ENCODE results near the gene AKR1D1.

AKR1D1 gene, protein sequence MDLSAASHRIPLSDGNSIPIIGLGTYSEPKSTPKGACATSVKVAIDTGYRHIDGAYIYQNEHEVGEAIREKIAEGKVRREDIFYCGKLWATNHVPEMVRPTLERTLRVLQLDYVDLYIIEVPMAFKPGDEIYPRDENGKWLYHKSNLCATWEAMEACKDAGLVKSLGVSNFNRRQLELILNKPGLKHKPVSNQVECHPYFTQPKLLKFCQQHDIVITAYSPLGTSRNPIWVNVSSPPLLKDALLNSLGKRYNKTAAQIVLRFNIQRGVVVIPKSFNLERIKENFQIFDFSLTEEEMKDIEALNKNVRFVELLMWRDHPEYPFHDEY

DNA sequence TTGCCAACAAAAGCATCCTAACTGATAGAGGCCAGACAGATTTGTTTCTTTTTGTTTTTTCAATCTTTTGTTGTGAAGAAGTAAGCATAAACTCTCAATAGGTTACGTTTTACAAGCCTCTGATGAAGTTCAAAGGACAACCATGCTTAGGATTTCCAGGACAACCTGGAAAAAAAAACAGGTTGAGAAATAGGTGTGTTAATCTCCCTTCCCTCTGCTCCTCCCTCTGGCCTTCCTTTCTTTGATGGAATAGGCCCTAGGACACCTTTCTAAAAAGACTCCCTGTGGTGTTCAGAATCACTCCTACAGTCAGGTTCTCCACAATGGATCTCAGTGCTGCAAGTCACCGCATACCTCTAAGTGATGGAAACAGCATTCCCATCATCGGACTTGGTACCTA lies at the start of gene AKR1D1:
AKR1D1 (plus strand) TSS at position 264 of the 400 bp plus-strand sequence; CDS start at position 324, 60 bp downstream.
- no peak within 1 kb of the TSS for H3K4me3 ChIP-seq (ENCODE audit: low read depth, low read length)
- DNase-seq (ENCODE audit: low read depth) = no peak
- TF ChIP-seq, protein P1, sequence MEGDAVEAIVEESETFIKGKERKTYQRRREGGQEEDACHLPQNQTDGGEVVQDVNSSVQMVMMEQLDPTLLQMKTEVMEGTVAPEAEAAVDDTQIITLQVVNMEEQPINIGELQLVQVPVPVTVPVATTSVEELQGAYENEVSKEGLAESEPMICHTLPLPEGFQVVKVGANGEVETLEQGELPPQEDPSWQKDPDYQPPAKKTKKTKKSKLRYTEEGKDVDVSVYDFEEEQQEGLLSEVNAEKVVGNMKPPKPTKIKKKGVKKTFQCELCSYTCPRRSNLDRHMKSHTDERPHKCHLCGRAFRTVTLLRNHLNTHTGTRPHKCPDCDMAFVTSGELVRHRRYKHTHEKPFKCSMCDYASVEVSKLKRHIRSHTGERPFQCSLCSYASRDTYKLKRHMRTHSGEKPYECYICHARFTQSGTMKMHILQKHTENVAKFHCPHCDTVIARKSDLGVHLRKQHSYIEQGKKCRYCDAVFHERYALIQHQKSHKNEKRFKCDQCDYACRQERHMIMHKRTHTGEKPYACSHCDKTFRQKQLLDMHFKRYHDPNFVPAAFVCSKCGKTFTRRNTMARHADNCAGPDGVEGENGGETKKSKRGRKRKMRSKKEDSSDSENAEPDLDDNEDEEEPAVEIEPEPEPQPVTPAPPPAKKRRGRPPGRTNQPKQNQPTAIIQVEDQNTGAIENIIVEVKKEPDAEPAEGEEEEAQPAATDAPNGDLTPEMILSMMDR (IDR thresholded peaks at IDR 0.05; ENCODE audit: low read depth, low read length, missing control alignments) = no peak

DNA sequence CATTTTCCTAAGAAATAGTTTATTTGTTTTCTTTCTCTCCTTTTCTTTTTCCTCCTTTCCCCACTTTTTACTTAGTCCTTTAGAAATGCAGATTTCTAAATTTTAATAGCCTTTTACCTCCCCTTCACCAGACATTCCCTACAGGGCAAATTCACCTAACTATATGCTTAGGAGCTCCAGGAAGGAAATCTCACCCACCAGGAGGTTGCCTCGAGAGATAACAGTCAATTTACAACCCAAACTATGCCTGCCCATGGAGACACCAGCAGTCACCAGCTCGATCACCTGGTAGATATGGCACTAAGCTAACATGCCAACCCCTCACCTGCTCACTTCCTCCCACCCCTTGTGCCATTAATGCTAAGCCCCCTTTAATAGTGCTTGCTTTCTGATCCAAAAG lies 49.2 kb upstream of the AKR1D1 start:
- no peak for DNase-seq (ENCODE audit: low read depth)
- TF ChIP-seq, protein P1 (IDR thresholded peaks at IDR 0.05; ENCODE audit: low read depth, low read length, missing control alignments) = no peak
- no peak overlapping the region for H3K4me3 ChIP-seq (ENCODE audit: low read depth, low read length)

DNA sequence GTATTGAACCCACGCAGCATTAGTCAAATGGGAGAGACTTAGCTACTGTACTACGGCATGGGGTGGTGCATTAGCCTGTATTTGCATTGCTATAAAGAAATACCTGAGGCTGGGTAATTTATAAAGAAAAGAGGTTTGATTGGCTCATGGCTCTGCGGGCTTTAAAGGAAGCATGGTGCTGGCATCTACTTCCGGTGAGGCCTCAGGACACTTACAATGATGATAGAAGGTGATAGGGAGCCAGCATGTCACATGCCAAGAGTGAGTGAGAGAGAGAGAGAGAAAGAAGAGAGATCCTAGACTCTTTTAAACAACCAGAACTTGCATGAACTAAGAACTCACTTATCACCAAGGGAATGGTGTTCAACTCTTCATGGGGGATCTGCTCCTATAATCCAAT lies 47.1 kb upstream of the AKR1D1 start:
- no peak for DNase-seq (ENCODE audit: low read depth)
- TF ChIP-seq, protein P1 (IDR thresholded peaks at IDR 0.05; ENCODE audit: low read depth, low read length, missing control alignments) = no peak
- no peak overlapping the region for H3K4me3 ChIP-seq (ENCODE audit: low read depth, low read length)

DNA sequence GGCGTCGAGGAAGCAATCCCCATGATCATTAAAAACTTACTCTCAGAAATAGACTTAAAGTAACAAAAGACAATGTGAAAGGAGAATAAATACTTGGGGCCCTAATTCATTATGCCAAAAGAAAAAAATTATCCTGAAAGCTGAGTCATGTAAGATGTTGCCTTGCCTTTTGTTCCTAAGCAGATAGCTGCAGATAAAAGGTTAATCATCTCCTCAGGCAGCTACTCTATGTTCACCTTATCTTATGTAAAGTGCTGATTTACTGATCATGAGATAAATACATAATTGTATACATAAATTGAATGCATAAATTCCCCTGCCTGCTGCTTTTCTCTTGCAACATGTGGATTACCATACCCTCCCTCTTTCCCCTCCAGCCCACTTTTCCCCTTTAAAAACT lies 46.3 kb upstream of the AKR1D1 start:
- TF ChIP-seq, protein P1 (IDR thresholded peaks at IDR 0.05; ENCODE audit: low read depth, low read length, missing control alignments) = no peak
- no peak for DNase-seq (ENCODE audit: low read depth)
- H3K4me3 ChIP-seq (ENCODE audit: low read depth, low read length) = no peak overlapping the region

DNA sequence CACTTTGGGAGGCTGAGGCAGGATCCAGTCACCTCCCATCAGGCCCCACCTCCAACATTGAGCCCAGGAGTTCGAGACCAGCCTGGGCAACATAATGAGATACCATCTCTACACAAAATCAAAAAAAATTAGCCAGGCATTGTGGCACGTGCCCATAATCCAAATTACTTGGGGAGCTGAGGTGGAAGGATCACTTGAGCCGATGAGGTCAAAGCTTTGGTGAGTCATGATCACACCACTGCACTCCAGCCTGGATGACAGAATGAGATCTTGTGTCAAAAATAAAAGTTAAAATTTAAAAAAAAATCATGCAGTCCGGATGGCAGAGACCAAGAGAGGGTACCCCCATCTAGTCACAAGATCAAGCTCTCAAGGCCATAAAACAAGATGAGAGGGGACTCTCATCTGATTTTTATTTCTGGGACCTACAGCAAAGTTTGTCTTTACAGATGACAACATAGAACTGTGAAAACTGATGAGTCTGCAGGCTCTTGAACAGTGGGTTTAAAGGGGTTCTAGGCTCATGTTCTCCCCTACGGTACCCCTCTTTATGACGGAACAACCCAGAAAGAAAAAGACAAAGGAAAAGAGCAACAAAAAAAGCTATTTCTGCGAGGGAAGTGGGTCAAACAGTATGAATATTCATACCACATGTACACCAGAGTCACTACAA lies 45.4 kb upstream of the AKR1D1 start:
- H3K4me3 ChIP-seq (ENCODE audit: low read depth, low read length) = no peak overlapping the region
- DNase-seq (ENCODE audit: low read depth) = no peak
- TF ChIP-seq, protein P1 (IDR thresholded peaks at IDR 0.05; ENCODE audit: low read depth, low read length, missing control alignments) = no peak

DNA sequence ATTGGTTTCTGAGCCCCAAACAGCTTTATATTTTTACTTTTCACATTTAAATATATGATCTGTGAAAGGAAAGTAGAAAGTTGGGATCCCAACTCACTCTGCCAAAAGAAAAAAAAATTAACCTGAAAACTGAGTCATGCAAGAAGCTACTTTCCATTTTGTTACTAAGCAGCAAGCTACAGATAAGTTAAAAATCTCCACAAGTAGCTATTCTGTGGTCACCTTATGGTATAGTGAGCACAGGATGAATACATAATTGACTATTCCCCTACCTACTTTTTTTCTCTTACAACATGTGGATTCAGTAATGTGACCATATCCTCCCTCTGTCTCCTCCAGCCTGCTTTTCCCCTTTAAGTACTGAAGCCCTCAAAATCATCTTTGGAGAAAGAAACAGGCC lies 44.1 kb upstream of the AKR1D1 start:
- TF ChIP-seq, protein P1 (IDR thresholded peaks at IDR 0.05; ENCODE audit: low read depth, low read length, missing control alignments) = no peak
- no peak for DNase-seq (ENCODE audit: low read depth)
- no peak overlapping the region for H3K4me3 ChIP-seq (ENCODE audit: low read depth, low read length)
